Astrocyte (in vitro differentiated cells and primary cell): Measurements from ENCODE around the gene SLC39A1. TPM values are rescaled to one million over a fixed set of nuclear protein-coding genes. Genes with fewer than 3 reads are reported as not detected.

ENCODE experiments used
- DNase-seq: peaks from one replicate; pipeline ENCODE4 v3.0.0-alpha.2; 2010; ENCODE audit warnings: low read depth
- FAIRE-seq: peaks from 2 replicates; lab custom pipeline; 2011; peaks lifted over from hg19 to GRCh38; lab: Jason Lieb, UNC
- H2AFZ ChIP-seq: 2 replicates; pipeline ENCODE4 v1.6.0; 2012; ENCODE audit warnings: low read depth, low read length, inconsistent platforms
- H3K27ac ChIP-seq: 2 replicates; pipeline ENCODE4 v1.5.1; 2011; ENCODE audit warnings: low read depth, low read length, inconsistent platforms
- H3K27me3 ChIP-seq: 2 replicates; pipeline ENCODE4 v1.6.0; 2011; ENCODE audit warnings: low read length, inconsistent platforms; ENCODE audit not compliant: insufficient read depth
- H3K36me3 ChIP-seq: 2 replicates; pipeline ENCODE4 v1.5.1; 2011; ENCODE audit warnings: low read length, inconsistent platforms; ENCODE audit not compliant: insufficient read depth
- H3K4me1 ChIP-seq: 2 replicates; pipeline ENCODE4 v1.5.1; 2011; ENCODE audit warnings: low read length, inconsistent platforms; ENCODE audit not compliant: insufficient read depth
- H3K4me2 ChIP-seq: 2 replicates; pipeline ENCODE4 v1.6.0; 2012; ENCODE audit warnings: low read length, inconsistent platforms
- H3K4me3 ChIP-seq: 2 replicates; pipeline ENCODE4 v1.5.1; 2011; ENCODE audit warnings: low read depth, mild to moderate bottlenecking, low read length, inconsistent platforms; ENCODE audit not compliant: insufficient read depth
- H3K79me2 ChIP-seq: 2 replicates; pipeline ENCODE4 v1.6.0; 2012; ENCODE audit warnings: mild to moderate bottlenecking, low read length, inconsistent platforms; ENCODE audit not compliant: insufficient read depth
- H3K9ac ChIP-seq: 2 replicates; pipeline ENCODE4 v1.6.0; 2012; ENCODE audit warnings: mild to moderate bottlenecking, low read length, inconsistent platforms
- H3K9me3 ChIP-seq: 2 replicates; pipeline ENCODE4 v1.5.1; 2012; ENCODE audit warnings: low read depth, mild to moderate bottlenecking, low read length, inconsistent platforms; ENCODE audit not compliant: insufficient read depth
- H4K20me1 ChIP-seq: 2 replicates; pipeline ENCODE4 v1.6.0; 2012; ENCODE audit warnings: low read length, inconsistent platforms; ENCODE audit not compliant: insufficient read depth
- H3K27ac Mint-ChIP-seq: one replicate; pipeline ENCODE4 v1.8.0; 2021; ENCODE audit warnings: mild to moderate bottlenecking, mixed read lengths; ENCODE audit not compliant: unreplicated experiment
- H3K27me3 Mint-ChIP-seq: one replicate; pipeline ENCODE4 v1.8.0; 2021; ENCODE audit warnings: low read depth, mixed read lengths; ENCODE audit not compliant: unreplicated experiment
- H3K36me3 Mint-ChIP-seq: one replicate; pipeline ENCODE4 v1.8.0; 2021; ENCODE audit warnings: low read depth, mixed read lengths; ENCODE audit not compliant: unreplicated experiment
- H3K4me1 Mint-ChIP-seq: one replicate; pipeline ENCODE4 v1.8.0; 2021; ENCODE audit warnings: low read depth, mixed read lengths; ENCODE audit not compliant: unreplicated experiment
- H3K4me3 Mint-ChIP-seq: one replicate; pipeline ENCODE4 v1.8.0; 2021; ENCODE audit warnings: mild to moderate bottlenecking, moderate library complexity, mixed read lengths; ENCODE audit not compliant: unreplicated experiment
- H3K9me3 Mint-ChIP-seq: one replicate; pipeline ENCODE4 v1.8.0; 2021; ENCODE audit warnings: mild to moderate bottlenecking, mixed read lengths; ENCODE audit not compliant: unreplicated experiment
- CTCF ChIP-seq: IDR thresholded peaks from 2 replicates; pipeline ENCODE4 v1.5.1; 2011; ENCODE audit warnings: low read depth, mild to moderate bottlenecking, inconsistent platforms, low read length, moderate library complexity; ENCODE audit not compliant: insufficient read depth
- EZH2 ChIP-seq: IDR thresholded peaks from 2 replicates; pipeline ENCODE4 v1.6.1; 2012; ENCODE audit warnings: mild to moderate bottlenecking, low read length, inconsistent platforms; ENCODE audit not compliant: insufficient read depth
- total RNA-seq: library from RNA; stranded (reverse); gene quantifications from 2 replicates; pipeline ENCODE4 v1.2.1, GENCODE V29; 2021

Gene SLC39A1
- total RNA-seq, 1 donor from 2014 or later, result 91.7 TPM

DNA sequence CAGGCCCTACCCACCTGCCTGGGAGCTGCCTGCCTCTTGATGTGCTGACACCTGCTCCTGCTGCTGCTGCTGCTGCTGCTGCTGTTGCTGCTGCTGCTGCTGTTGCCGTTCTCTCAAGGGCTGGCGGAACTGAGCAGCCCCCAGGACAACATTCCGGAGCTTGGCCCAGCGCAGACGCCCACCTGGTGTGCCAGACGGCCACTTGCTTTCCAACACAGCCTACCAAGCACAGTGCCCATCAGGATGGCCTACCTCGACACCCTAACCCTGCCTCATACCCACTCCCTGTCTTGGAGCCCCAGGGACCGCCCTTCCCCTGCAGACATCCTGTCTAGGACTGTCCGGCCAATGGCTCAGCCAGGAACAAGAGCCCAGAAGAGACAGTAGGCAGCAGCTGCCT, 28.6 kb downstream of the SLC39A1 start:
- H3K27ac ChIP-seq, result no peak overlapping the region
- no peak overlapping the region for H3K9ac ChIP-seq
- no peaks in the 10 kb centered on the region for H3K79me2 ChIP-seq
- no peak overlapping the region for H3K27ac Mint-ChIP-seq
- DNase-seq (no peak), FAIRE-seq (no peak)
- H3K36me3 Mint-ChIP-seq, result peaks cover 35% of the 10 kb centered on the region
- H3K4me2 ChIP-seq, result no peak overlapping the region
- H3K4me1 ChIP-seq, result no peaks in the 10 kb centered on the region
- H3K27me3 Mint-ChIP-seq, result no peaks in the 10 kb centered on the region
- TF ChIP-seq EZH2, result no peak
- TF ChIP-seq CTCF, result no peak
- H3K9me3 ChIP-seq, result no peaks in the 10 kb centered on the region
- no peak overlapping the region for H2AFZ ChIP-seq
- peaks cover 14% of the 10 kb centered on the region for H3K36me3 ChIP-seq
- H3K9me3 Mint-ChIP-seq, result no peaks in the 10 kb centered on the region
- H4K20me1 ChIP-seq, result no peaks in the 10 kb centered on the region
- no peaks in the 10 kb centered on the region for H3K27me3 ChIP-seq
- H3K4me3 ChIP-seq, result no peak overlapping the region
- H3K4me1 Mint-ChIP-seq, result no peaks in the 10 kb centered on the region
- H3K4me3 Mint-ChIP-seq, result no peak overlapping the region

DNA sequence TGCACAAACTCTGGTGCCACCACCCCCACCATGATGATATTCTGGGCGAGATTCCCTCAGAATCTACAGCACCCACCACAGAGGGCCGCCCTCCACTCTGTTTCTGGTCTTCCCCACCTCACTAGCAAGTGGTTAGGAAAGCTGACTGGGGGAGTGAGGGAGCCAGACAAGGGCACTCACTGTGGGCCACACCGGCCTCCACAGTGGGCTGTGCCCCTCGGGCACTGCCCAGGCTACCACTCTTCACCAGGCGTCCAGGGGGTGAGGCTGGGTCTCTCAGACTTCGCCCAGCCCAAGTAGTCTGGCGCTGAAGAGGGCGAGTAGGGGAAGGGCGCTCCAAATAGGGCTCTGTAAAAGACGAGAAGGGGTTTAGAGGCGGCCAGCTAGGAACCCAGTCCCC, 29.4 kb downstream of the SLC39A1 start:
- Histone ChIP-seq H3K79me2 (no peaks in the 10 kb centered on the region), H3K36me3 (peaks cover 14% of the 10 kb centered on the region), H4K20me1 (no peaks in the 10 kb centered on the region), H3K4me2 (no peak overlapping the region), H3K27me3 (no peaks in the 10 kb centered on the region), H2AFZ (no peak overlapping the region), H3K4me1 (peaks cover 2% of the 10 kb centered on the region), H3K9ac (no peak overlapping the region), H3K9me3 (no peaks in the 10 kb centered on the region), H3K27ac (no peak overlapping the region), H3K4me3 (no peak overlapping the region)
- no peak for FAIRE-seq
- Mint-ChIP-seq H3K27me3 (no peaks in the 10 kb centered on the region), H3K36me3 (peaks cover 31% of the 10 kb centered on the region), H3K4me3 (no peak overlapping the region), H3K27ac (no peak overlapping the region), H3K4me1 (no peaks in the 10 kb centered on the region), H3K9me3 (no peaks in the 10 kb centered on the region)
- no peak for TF ChIP-seq EZH2
- no peak for TF ChIP-seq CTCF
- DNase-seq, result no peak

DNA sequence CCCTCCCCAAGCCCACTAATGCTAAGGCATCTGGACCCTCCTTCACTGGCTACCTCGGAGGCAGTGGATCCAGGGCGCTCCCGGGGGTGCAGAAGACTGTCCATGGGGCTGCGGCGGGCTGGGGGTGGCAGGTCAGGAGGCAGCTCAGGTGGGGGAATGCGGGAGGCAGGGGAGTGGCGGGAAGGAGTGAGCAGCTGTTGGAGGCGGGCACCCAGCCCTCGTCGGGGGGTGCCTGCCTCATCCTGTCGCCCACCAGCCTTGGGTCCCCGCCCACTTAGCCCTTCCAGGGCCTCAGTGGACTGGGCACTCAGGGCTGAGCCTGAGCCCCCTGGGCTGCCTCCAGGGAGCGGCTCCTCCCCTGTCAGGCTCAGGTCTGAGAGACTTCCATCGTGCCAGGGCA, 29.9 kb downstream of the SLC39A1 start:
- DNase-seq (no peak), FAIRE-seq (no peak)
- Histone ChIP-seq H3K27me3 (no peaks in the 10 kb centered on the region), H3K9ac (no peak overlapping the region), H3K27ac (no peak overlapping the region), H3K79me2 (no peaks in the 10 kb centered on the region), H3K4me3 (no peak overlapping the region), H3K4me2 (no peak overlapping the region), H3K9me3 (no peaks in the 10 kb centered on the region), H3K36me3 (peaks cover 14% of the 10 kb centered on the region), H3K4me1 (peaks cover 4% of the 10 kb centered on the region), H4K20me1 (no peaks in the 10 kb centered on the region), H2AFZ (no peak overlapping the region)
- H3K27ac Mint-ChIP-seq, result no peak overlapping the region
- no peak for TF ChIP-seq EZH2
- no peak for TF ChIP-seq CTCF
- no peak overlapping the region for H3K4me3 Mint-ChIP-seq
- no peaks in the 10 kb centered on the region for H3K4me1 Mint-ChIP-seq
- H3K27me3 Mint-ChIP-seq, result no peaks in the 10 kb centered on the region
- peaks cover 31% of the 10 kb centered on the region for H3K36me3 Mint-ChIP-seq
- H3K9me3 Mint-ChIP-seq, result no peaks in the 10 kb centered on the region
